ENCODE measurements around the gene INAVA. TPM values are rescaled to one million over a fixed set of nuclear protein-coding genes. Genes with fewer than 3 reads are reported as not detected.

The INAVA gene
- polyA plus RNA-seq, 2 of the 4 experiments (the other 2 are of a cell fraction) = 40.0 to 43.7 TPM

GRCh38 chr1:200890027-200890426 is 4.7 kb upstream of the INAVA start (continued):
- no peak for TF ChIP-seq NFE2L2 (conservative IDR thresholded peaks at IDR 0.05; ENCODE audit: low read length)
- TF ChIP-seq TFCP2L1 (CRISPR knock-in tag; IDR thresholded peaks at IDR 0.05) = no peak
- TF ChIP-seq HDAC2 (IDR thresholded peaks at IDR 0.05) = no peak
- TF ChIP-seq FOSB (CRISPR knock-in tag; IDR thresholded peaks at IDR 0.05) = no peak

- Histone ChIP-seq H3K4me3 (peak overlapping the region; percentile 68), H3K4me1 (peaks cover 51% of the 10 kb centered on the region), H3K9me3 (no peaks in the 10 kb centered on the region), H3K4me2 (peak overlapping the region; percentile 94), H3K27ac (peak overlapping the region; percentile 100)
- ChIA-PET CTCF (interaction anchor here (0.6 to 5.8 kb wide), 36 partner anchors 9 to 263 kb away, joined by 3 to 57 read pairs (median 5); no protein-coding TSS in a partner anchor), POLR2A (interaction anchor here (0.6 to 1.7 kb wide), 6 partner anchors 12 to 904 kb away, joined by 3 to 6 read pairs (median 4); partner anchors contain the start of gene DDX59)
- under 1% methylated on average over 36 of the region's 72 CpGs for WGBS (ENCODE audit: missing lambda C conversion rate)
- DNase-seq (ENCODE audit: low read depth in 1 of 2, low spot score in 1 of 2) (peak; percentile 78 to 82), ATAC-seq (peak; percentile 49 to 68), FAIRE-seq (peak; percentile 79)
- no peak for TF ChIP-seq TP53 (CRISPR knock-in tag; IDR thresholded peaks at IDR 0.05)
- TF ChIP-seq POLR2A (IDR thresholded peaks at IDR 0.05; ENCODE audit: low read length) = peak; percentile 43
- TF ChIP-seq HMGXB4 (CRISPR knock-in tag; IDR thresholded peaks at IDR 0.05; ENCODE audit: borderline replicate concordance) = no peak
- TF ChIP-seq KDM1A (IDR thresholded peaks at IDR 0.05; ENCODE audit: low read depth) = peak; percentile 69; the same call in 1 of the 2 replicates
- TF ChIP-seq GATA3 (IDR thresholded peaks at IDR 0.05; ENCODE audit: borderline replicate concordance) = peak; percentile 71
- 0 out of 2 replicates have a peak, but pooled peaks have one; percentile 3 for TF ChIP-seq NFE2L2 (conservative IDR thresholded peaks at IDR 0.05; ENCODE audit: low read length)
- peak; percentile 47 to 87; a peak in 4 of 5 replicates for TF ChIP-seq JUN (IDR thresholded peaks at IDR 0.05)
- peak; percentile 54; the same call in 2 of the 3 replicates for TF ChIP-seq BCL3 (IDR thresholded peaks at IDR 0.05)
- TF ChIP-seq RCOR1 (IDR thresholded peaks at IDR 0.05; ENCODE audit: low read depth, low read length) = 0 out of 2 replicates have a peak, but pooled peaks have one; percentile 58
- TF ChIP-seq ATOH8 (CRISPR knock-in tag; IDR thresholded peaks at IDR 0.05; ENCODE audit: low read depth) = no peak
- TF ChIP-seq PBX3 (IDR thresholded peaks at IDR 0.05) = 0 out of 2 replicates have a peak, but pooled peaks have one; percentile 33
- peak; percentile 63 for TF ChIP-seq MAX (IDR thresholded peaks at IDR 0.05)
- TF ChIP-seq RARB (CRISPR knock-in tag; IDR thresholded peaks at IDR 0.05) = no peak
- TF ChIP-seq BHLHE40 (IDR thresholded peaks at IDR 0.05; ENCODE audit: low read depth, low read length) = peak; percentile 63
- peak; percentile 87 for TF ChIP-seq CTCF (IDR thresholded peaks at IDR 0.05)
- no peak for TF ChIP-seq USF2 (IDR thresholded peaks at IDR 0.05)
- 0 out of 2 replicates have a peak, but pooled peaks have one; percentile 3 for TF ChIP-seq HDAC2 (IDR thresholded peaks at IDR 0.05)
- peak; percentile 61 to 77 for TF ChIP-seq RAD21 (conservative IDR thresholded peaks at IDR 0.05 in 1 of 2, IDR thresholded peaks at IDR 0.05 in 1 of 2)
- TF ChIP-seq SMC3 (IDR thresholded peaks at IDR 0.05) = peak; percentile 90
- no peak for TF ChIP-seq HOXB5 (CRISPR knock-in tag; IDR thresholded peaks at IDR 0.05)
- TF ChIP-seq ESRRA (IDR thresholded peaks at IDR 0.05; ENCODE audit: borderline replicate concordance, low read length) = 0 out of 2 replicates have a peak, but pooled peaks have one; percentile 4
- TF ChIP-seq PHF8 (IDR thresholded peaks at IDR 0.05; ENCODE audit: borderline replicate concordance, low read depth) = peak; percentile 45; the same call in 1 of the 2 replicates
- TF ChIP-seq POLR2AphosphoS2 (conservative IDR thresholded peaks at IDR 0.05; ENCODE audit: low read length) = no peak
Measured at GRCh38 chr1:200890818-200891773, 3.6 kb upstream of the INAVA start.
